ENCODE results near the gene EMC1. TPM values are rescaled to one million over a fixed set of nuclear protein-coding genes. Genes with fewer than 3 reads are reported as not detected.

The EMC1 gene
- polyA plus RNA-seq, 3 donors, result 14.7 to 27.1 (median 18.5) TPM

DNA sequence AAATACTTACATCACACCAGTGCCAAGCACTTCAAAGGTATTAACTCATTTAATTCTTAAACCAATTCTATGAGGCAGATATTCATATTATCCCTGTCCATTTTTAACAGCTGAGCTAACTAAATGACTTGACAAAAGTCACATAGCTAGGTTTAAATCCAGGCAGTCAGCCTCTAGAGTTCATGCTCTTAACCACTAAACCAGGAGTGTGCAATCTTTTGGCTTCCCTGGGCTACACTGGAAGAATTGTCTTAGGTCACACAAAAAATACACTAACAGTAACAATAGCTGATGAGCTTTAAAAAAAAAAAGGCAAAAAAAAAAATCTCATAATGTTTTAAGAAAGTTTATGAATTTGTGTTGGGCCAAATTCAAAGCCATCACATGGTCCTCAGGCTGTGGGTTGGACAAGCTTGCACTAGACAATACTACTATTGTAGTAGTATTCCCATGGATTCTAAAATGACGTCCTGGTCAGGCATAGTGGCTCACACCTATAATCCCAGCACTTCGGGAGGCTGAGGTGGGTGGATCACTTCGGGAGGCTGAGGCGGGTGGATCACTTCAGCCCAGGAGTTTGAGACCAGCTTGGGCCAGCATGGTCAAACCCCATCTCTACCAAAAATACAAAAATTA, 51.2 kb downstream of the EMC1 start:
- H3K9me3 Mint-ChIP-seq, result no peaks in the 10 kb centered on the region
- H3K9ac ChIP-seq (ENCODE audit: insufficient read depth, low read length, poor library complexity, severe bottlenecking), result no peak overlapping the region
- H3K4me1 ChIP-seq (ENCODE audit: control insufficient read depth in 1 of 2, insufficient read depth in 2 of 2, low read length in 2 of 2), result peaks cover 11 to 12% of the 10 kb centered on the region in 2 donors
- peaks cover 65% of the 10 kb centered on the region for H4K20me1 ChIP-seq (ENCODE audit: insufficient read depth, low read length)
- H2AFZ ChIP-seq (ENCODE audit: insufficient read depth, low read depth, low read length, poor library complexity, severe bottlenecking), result no peak overlapping the region
- H3K27me3 ChIP-seq (ENCODE audit: control insufficient read depth in 2 of 2, insufficient read depth in 2 of 2, low read length in 2 of 2), result no peaks in the 10 kb centered on the region
- no peak for DNase-seq
- peaks cover 0 to 2% (median 0%) of the 10 kb centered on the region in 3 donors for H3K27me3 Mint-ChIP-seq (ENCODE audit: low read depth in 3 of 3)
- intact Hi-C loops (cut with micrococcal nuclease), result loop anchor here in 1 of 2 donors (10.0 kb wide), 1 partner anchor 295 kb away; the partner anchor contains the start of gene ALDH4A1
- H3K4me3 Mint-ChIP-seq, result no peak overlapping the region
- H3K27ac ChIP-seq (ENCODE audit: low read depth in 1 of 2, low read length in 2 of 2), result no peak overlapping the region
- peaks cover 54% of the 10 kb centered on the region for H3K79me2 ChIP-seq (ENCODE audit: insufficient read depth, low read length)
- H3K36me3 Mint-ChIP-seq, result peaks cover 59 to 73% of the 10 kb centered on the region in 2 donors
- peaks cover 9% of the 10 kb centered on the region for H3K4me1 Mint-ChIP-seq
- TF ChIP-seq, protein P1, sequence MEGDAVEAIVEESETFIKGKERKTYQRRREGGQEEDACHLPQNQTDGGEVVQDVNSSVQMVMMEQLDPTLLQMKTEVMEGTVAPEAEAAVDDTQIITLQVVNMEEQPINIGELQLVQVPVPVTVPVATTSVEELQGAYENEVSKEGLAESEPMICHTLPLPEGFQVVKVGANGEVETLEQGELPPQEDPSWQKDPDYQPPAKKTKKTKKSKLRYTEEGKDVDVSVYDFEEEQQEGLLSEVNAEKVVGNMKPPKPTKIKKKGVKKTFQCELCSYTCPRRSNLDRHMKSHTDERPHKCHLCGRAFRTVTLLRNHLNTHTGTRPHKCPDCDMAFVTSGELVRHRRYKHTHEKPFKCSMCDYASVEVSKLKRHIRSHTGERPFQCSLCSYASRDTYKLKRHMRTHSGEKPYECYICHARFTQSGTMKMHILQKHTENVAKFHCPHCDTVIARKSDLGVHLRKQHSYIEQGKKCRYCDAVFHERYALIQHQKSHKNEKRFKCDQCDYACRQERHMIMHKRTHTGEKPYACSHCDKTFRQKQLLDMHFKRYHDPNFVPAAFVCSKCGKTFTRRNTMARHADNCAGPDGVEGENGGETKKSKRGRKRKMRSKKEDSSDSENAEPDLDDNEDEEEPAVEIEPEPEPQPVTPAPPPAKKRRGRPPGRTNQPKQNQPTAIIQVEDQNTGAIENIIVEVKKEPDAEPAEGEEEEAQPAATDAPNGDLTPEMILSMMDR (IDR thresholded peaks at IDR 0.05), result no peak
- peaks cover 66 to 72% of the 10 kb centered on the region in 2 donors for H3K36me3 ChIP-seq (replicated peaks in 1 of 2; ENCODE audit: control insufficient read depth in 1 of 2, insufficient read depth in 2 of 2, low read length in 2 of 2)
- no peak overlapping the region for H3K27ac Mint-ChIP-seq
- no peak overlapping the region for H3K4me3 ChIP-seq (replicated peaks in 1 of 3; ENCODE audit: low read depth in 2 of 3, low read length in 3 of 3)
- H3K4me2 ChIP-seq (replicated peaks; ENCODE audit: extremely low read depth, low read length, poor library complexity, severe bottlenecking), result no peak overlapping the region
- WGBS (ENCODE audit: insufficient coverage), result no CpG with 5 or more reads among the region's 4 CpGs
- H3K9me3 ChIP-seq (replicated peaks in 1 of 2; ENCODE audit: control insufficient read depth in 1 of 2, insufficient read depth in 1 of 2, low read length in 2 of 2), result no peaks in the 10 kb centered on the region

DNA sequence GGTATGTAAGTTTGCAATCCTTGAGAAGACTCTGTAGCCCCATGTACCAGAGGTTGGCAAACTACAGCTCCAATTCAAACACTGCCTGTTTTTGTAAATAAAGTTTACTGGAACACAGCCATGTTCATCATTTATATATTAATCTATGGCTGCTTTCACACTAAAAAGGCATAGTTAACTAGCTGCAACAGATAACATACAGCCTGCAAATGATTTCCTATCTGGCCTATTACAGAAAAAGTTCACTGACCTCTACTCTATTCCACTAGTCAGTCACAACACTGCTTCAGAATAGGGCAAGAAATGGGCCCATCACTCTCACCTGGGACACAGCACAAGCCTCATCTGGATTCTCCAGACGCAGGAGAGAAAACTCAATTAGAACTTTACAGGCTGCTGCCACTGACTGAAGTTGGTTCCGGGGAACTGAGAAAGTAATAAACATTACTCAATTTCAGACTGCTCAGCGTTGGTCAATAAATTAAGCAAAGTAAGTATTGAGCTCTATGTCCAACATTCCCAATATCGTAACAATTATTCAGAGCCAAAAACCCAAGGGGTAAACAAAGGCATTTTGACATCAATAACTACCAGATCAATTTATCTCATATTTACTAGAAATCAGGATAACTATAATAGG, 51.9 kb downstream of the EMC1 start:
- no peak overlapping the region for H3K9ac ChIP-seq (ENCODE audit: insufficient read depth, low read length, poor library complexity, severe bottlenecking)
- Mint-ChIP-seq H3K36me3 (peaks cover 59 to 78% of the 10 kb centered on the region in 2 donors), H3K27ac (no peak overlapping the region), H3K27me3 (ENCODE audit: low read depth in 3 of 3) (peaks cover 0 to 2% (median 0%) of the 10 kb centered on the region in 3 donors), H3K9me3 (no peaks in the 10 kb centered on the region), H3K4me1 (peaks cover 3% of the 10 kb centered on the region), H3K4me3 (no peak overlapping the region)
- peaks cover 66 to 73% of the 10 kb centered on the region in 2 donors for H3K36me3 ChIP-seq (replicated peaks in 1 of 2; ENCODE audit: control insufficient read depth in 1 of 2, insufficient read depth in 2 of 2, low read length in 2 of 2)
- H3K79me2 ChIP-seq (ENCODE audit: insufficient read depth, low read length), result peaks cover 48% of the 10 kb centered on the region
- no peak overlapping the region for H3K4me3 ChIP-seq (replicated peaks in 1 of 3; ENCODE audit: low read depth in 2 of 3, low read length in 3 of 3)
- TF ChIP-seq, protein P1 (IDR thresholded peaks at IDR 0.05), result no peak
- DNase-seq, result no peak
- 83% methylated on average over 3 of the region's 4 CpGs for WGBS (ENCODE audit: insufficient coverage)
- H3K4me1 ChIP-seq (ENCODE audit: control insufficient read depth in 1 of 2, insufficient read depth in 2 of 2, low read length in 2 of 2), result peaks cover 5% of the 10 kb centered on the region in 2 donors
- H3K9me3 ChIP-seq (replicated peaks in 1 of 2; ENCODE audit: control insufficient read depth in 1 of 2, insufficient read depth in 1 of 2, low read length in 2 of 2), result no peaks in the 10 kb centered on the region
- H2AFZ ChIP-seq (ENCODE audit: insufficient read depth, low read depth, low read length, poor library complexity, severe bottlenecking), result no peak overlapping the region
- no peak overlapping the region for H3K27ac ChIP-seq (ENCODE audit: low read depth in 1 of 2, low read length in 2 of 2)
- no peak overlapping the region for H3K4me2 ChIP-seq (replicated peaks; ENCODE audit: extremely low read depth, low read length, poor library complexity, severe bottlenecking)
- no peaks in the 10 kb centered on the region for H3K27me3 ChIP-seq (ENCODE audit: control insufficient read depth in 2 of 2, insufficient read depth in 2 of 2, low read length in 2 of 2)
- peaks cover 60% of the 10 kb centered on the region for H4K20me1 ChIP-seq (ENCODE audit: insufficient read depth, low read length)
- intact Hi-C loops (cut with micrococcal nuclease), result no loop called here

Measured in CD14-positive monocyte (primary cell).